Spleen (tissue), 11 donors: ENCODE results near the gene SUPT3H. TPM values are rescaled to one million over a fixed set of nuclear protein-coding genes. Genes with fewer than 3 reads are reported as not detected.
"Not testable (repeated sequence)": the region's sequence is repeated elsewhere in the genome, so short reads cannot be mapped to it uniquely, and the experiment has no call there.

Experiments used
- DNase-seq: peaks from one replicate; pipeline ENCODE4 v3.0.0-alpha.2; 2020
- H3K27ac ChIP-seq, 8 donors: fragments of 200-600 bp; sonication (generic) in 7 of 8; 1 replicate in 4 of 8; 2 replicates in 4 of 8; pipeline versions ENCODE4 v1.5.0 to v1.8.0; 2016 to 2021; ENCODE audit warnings: inconsistent platforms in 4 of 8, mild to moderate bottlenecking in 4 of 8, moderate library complexity in 1 of 8
- H3K27me3 ChIP-seq, 7 donors: fragments of 200-600 bp; sonication (generic) in 6 of 7; replicated peaks in 1 of 7; 1 replicate in 4 of 7; 2 replicates in 3 of 7; pipeline versions ENCODE4 v1.5.0 to v1.8.0; 2016 to 2021; ENCODE audit warnings: inconsistent platforms in 3 of 7, mild to moderate bottlenecking in 1 of 7
- H3K36me3 ChIP-seq, 6 donors: fragments of 200-600 bp; sonication (generic) in 5 of 6; 1 replicate in 4 of 6; 2 replicates in 2 of 6; pipeline versions ENCODE4 v1.5.0 to v1.8.0; 2016 to 2021; ENCODE audit warnings: inconsistent platforms in 2 of 6
- H3K4me1 ChIP-seq, 6 donors: fragments of 200-600 bp; sonication (generic) in 5 of 6; 1 replicate in 3 of 6; 2 replicates in 3 of 6; pipeline versions ENCODE4 v1.5.0 to v1.8.0; 2016 to 2021; ENCODE audit warnings: inconsistent platforms in 3 of 6
- H3K4me3 ChIP-seq, 8 donors: fragments of 200-600 bp; sonication (generic) in 7 of 8; 1 replicate in 4 of 8; 2 replicates in 4 of 8; pipeline versions ENCODE4 v1.5.0 to v1.8.0; 2016 to 2021; ENCODE audit warnings: inconsistent platforms in 4 of 8, mild to moderate bottlenecking in 4 of 8, moderate library complexity in 2 of 8
- H3K9me3 ChIP-seq, 8 donors: fragments of 200-600 bp; sonication (generic) in 7 of 8; 1 replicate in 4 of 8; 2 replicates in 4 of 8; pipeline versions ENCODE4 v1.5.0 to v1.8.0; 2016 to 2021; ENCODE audit warnings: inconsistent platforms in 4 of 8
- POLR2A ChIP-seq, 3 donors: fragments of 450-650 bp; IDR thresholded peaks; one replicate each; pipeline ENCODE4 v1.5.1; 2017; ENCODE audit warnings: antibody characterized with exemption in 3 of 3, mild to moderate bottlenecking in 1 of 3
- POLR2AphosphoS5 ChIP-seq, 3 donors: sonication (generic); formaldehyde crosslinking; IDR thresholded peaks; one replicate each; pipeline ENCODE4 v1.5.1; 2017; ENCODE audit warnings: antibody characterized with exemption in 3 of 3
- WGBS, 5 donors: extraction: QIAGEN DNeasy Blood & Tissue Kit in 3 of 5; methylation state at CpG; one replicate each; pipeline versions ENCODE4 v1.1.5 to v1.1.7; 2013 to 2018; 5-methylcytosine and 5-hydroxymethylcytosine counted together
- intact Hi-C: fragments of 100-400 bp; cut with DNase I; formaldehyde crosslinking; loops from one replicate; pipeline ENCODE4 v1.15.0; 2023; ENCODE audit warnings: low total_unique reads
- polyA plus RNA-seq, 3 donors: library from polyadenylated mRNA; stranded (reverse); fragments of 200-250 nt; gene quantifications; one replicate each; pipeline ENCODE4 v1.2.1, GENCODE V29; 2013
- total RNA-seq, 7 donors: library from RNA; depleted of rRNA in 3 of 7; stranded (reverse); fragments of >200 nt in 3 of 7; fragmentation: NEBNext Ultra II Directional in 4 of 7; extraction: Animal tissue kit (Norgen Biotek cat#: 25700) in 4 of 7; gene quantifications; one replicate each; pipeline versions ENCODE4 v1.1.0 to v1.2.1, GENCODE V29; 2016 to 2021
- TF ChIP-seq, protein P1 (sequence below), 11 experiments: fragments of 200-600 bp in 7 of 11; fragments of 450-650 bp in 4 of 11; sonication (generic) in 4 of 11; IDR thresholded peaks in 8 of 11; conservative IDR thresholded peaks in 3 of 11; 1 replicate in 7 of 11; 2 replicates in 4 of 11; pipeline versions ENCODE4 v1.4.0 to v1.8.0; 2016 to 2021; ENCODE audit warnings: antibody characterized with exemption in 11 of 11, inconsistent platforms in 4 of 11, mild to moderate bottlenecking in 1 of 11
- donor health status: healthy with polysubstance abuse.
- donor health status: DM: no; HTN: no; CAD: no; lungs with moderate emphysema.
- donor health status: DM: no; HTN: no; CAD: no.
- donor health status: Bipolar disorder and iron deficiency.
- donor health status: healthy.
- donor health status: DM: no; HTN: no; CAD: no.
- donor health status: DM: yes; HTN: yes; CAD: no.

The SUPT3H gene
- total and polyA plus RNA-seq, 10 donors, result 3.1 to 16.8 (median 6.2) TPM

DNA sequence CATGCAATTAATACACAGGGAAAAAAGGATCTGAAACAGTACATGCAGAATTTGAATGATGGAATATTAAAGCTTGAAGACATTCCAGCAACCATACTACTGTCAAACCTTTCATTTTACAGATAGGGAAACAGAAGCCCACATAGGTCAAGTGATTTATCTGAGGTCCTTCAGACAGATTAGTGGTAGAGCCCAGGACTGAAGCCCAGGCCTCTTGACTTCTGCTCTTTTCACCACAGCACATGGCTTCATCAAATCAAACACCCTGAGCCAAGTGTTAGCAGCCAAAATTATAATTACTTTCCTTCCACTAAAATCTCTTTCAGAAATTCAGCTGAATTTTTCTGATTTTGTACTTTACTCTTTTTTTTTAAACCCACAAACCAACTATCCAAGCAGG is 485.2 kb downstream of the SUPT3H start:
- Histone ChIP-seq H3K9me3 (peaks cover 0 to 10% (median 3%) of the 10 kb centered on the region in 8 donors), H3K4me1 (no peaks in the 10 kb centered on the region), H3K4me3 (no peak overlapping the region), H3K36me3 (no peaks in the 10 kb centered on the region), H3K27ac (no peak overlapping the region), H3K27me3 (no peaks in the 10 kb centered on the region)
- intact Hi-C loops, result no loop called here
- DNase-seq, result no peak
- TF ChIP-seq POLR2AphosphoS5 (IDR thresholded peaks at IDR 0.05) (no peak), POLR2A (IDR thresholded peaks at IDR 0.05) (no peak)
- TF ChIP-seq, protein P1, sequence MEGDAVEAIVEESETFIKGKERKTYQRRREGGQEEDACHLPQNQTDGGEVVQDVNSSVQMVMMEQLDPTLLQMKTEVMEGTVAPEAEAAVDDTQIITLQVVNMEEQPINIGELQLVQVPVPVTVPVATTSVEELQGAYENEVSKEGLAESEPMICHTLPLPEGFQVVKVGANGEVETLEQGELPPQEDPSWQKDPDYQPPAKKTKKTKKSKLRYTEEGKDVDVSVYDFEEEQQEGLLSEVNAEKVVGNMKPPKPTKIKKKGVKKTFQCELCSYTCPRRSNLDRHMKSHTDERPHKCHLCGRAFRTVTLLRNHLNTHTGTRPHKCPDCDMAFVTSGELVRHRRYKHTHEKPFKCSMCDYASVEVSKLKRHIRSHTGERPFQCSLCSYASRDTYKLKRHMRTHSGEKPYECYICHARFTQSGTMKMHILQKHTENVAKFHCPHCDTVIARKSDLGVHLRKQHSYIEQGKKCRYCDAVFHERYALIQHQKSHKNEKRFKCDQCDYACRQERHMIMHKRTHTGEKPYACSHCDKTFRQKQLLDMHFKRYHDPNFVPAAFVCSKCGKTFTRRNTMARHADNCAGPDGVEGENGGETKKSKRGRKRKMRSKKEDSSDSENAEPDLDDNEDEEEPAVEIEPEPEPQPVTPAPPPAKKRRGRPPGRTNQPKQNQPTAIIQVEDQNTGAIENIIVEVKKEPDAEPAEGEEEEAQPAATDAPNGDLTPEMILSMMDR (IDR thresholded peaks at IDR 0.05 in 8 of 11, conservative IDR thresholded peaks at IDR 0.05 in 3 of 11), result no peak

DNA sequence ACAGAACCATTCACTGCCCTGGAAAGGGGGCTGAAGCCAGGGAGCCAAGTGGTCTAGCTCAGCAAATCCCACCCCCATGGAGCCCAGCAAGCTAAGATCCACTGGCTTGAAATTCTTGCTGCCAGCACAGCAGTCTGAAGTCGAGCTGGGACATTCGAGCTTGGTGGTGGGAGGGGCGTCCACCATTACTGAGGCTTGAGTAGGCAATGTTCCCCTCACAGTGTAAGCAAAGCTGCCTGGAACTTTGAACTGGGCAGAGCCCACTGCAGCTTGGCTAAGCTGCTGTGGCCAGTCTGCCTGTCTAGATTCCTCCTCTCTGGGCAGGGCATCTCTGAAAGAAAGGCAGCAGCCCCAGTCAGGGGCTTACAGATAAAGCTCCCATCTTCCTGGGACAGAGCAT is 498.7 kb downstream of the SUPT3H start:
- H3K4me1 ChIP-seq, intact Hi-C loops, DNase-seq, H3K36me3 ChIP-seq, H3K27me3 ChIP-seq, H3K27ac ChIP-seq, H3K4me3 ChIP-seq: not testable (repeated sequence)
- WGBS, 5 donors, result 90 to 92% (median 92%) methylated on average over 3 of the region's 3 CpGs; no CpG with 5 or more reads in 1 of the 5 donors
- peaks cover 0 to 23% (median 6%) of the 10 kb centered on the region in 8 donors for H3K9me3 ChIP-seq

DNA sequence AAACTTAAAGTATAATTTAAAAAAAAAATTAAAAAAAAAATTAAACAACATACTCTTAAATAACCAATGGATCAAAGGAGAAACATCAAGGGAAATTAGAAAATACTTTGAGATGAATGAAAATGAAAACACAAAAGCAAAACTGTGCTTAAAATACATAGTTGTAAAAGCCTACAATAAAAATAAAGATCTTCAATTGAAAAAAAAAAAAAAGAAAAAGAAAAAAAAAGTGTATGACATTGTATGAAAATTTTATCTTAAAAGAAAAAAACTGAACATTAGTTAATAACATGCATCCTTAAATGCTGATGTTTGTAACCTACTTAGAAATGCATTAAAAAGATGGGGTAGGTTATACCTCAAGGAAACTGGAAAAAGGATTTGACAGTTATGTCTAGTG is 501.1 kb downstream of the SUPT3H start:
- H3K36me3 ChIP-seq, H3K9me3 ChIP-seq, DNase-seq, H3K4me1 ChIP-seq, intact Hi-C loops, H3K27me3 ChIP-seq, H3K27ac ChIP-seq, H3K4me3 ChIP-seq: not testable (repeated sequence)

DNA sequence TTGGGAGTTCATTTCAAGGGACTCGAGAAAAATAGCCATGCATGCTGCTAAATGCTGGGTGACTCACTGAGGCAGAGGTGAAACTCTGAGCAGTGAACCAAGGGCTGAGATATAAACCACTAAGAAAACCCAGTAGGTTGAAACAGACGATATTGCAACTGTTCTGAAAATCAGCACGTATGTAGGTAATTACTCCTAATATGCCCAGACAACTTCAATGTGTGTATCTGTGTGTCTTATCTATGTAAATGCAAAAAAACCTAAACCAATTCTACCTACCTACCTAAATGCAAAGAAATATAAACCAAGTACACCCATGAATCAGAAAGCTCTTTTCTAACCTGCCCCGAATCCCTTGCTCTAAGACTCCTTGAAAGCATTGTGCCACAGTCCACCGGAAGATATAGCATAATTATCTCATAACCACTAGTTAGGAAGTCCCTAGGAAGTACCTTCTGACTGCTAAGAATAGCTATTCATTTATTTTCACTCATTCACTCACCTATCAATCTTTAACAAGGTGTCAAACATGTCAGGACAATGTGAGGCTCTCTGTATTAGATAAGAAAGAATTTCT is 508.3 kb downstream of the SUPT3H start:
- Histone ChIP-seq H3K9me3 (peaks cover 0 to 15% (median 14%) of the 10 kb centered on the region in 8 donors), H3K27me3 (no peaks in the 10 kb centered on the region), H3K27ac (no peak overlapping the region), H3K36me3 (peaks cover 0 to 10% (median 0%) of the 10 kb centered on the region in 6 donors), H3K4me1 (no peaks in the 10 kb centered on the region), H3K4me3 (no peak overlapping the region)
- intact Hi-C loops, result no loop called here
- DNase-seq, result no peak
- WGBS, 5 donors, result 65 to 80% (median 76%) methylated on average over 5 of the region's 5 CpGs
- TF ChIP-seq POLR2A (IDR thresholded peaks at IDR 0.05), result no peak
- TF ChIP-seq, protein P1 (IDR thresholded peaks at IDR 0.05 in 8 of 11, conservative IDR thresholded peaks at IDR 0.05 in 3 of 11), result no peak
- no peak for TF ChIP-seq POLR2AphosphoS5 (IDR thresholded peaks at IDR 0.05)

DNA sequence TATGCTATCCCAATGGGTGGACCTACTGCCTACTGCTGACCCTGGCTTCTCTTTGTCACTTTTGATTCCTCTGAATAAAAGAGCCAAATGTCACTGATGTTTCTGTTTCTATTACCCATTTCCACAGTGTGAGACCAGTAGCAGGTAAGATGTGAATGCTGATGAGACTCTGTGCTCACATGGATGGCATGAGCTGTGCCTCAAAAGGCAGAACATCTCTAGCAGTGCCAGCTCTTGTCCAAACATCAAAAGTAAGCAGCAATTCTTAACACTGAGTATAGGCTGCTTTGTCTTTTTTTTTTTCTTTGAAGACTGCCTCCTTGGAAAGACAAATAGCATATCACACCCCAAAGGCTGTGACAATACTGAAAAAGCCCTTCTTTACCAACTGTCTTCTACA is 508.8 kb downstream of the SUPT3H start:
- no peak overlapping the region for H3K27ac ChIP-seq
- no peaks in the 10 kb centered on the region for H3K27me3 ChIP-seq
- no peak overlapping the region for H3K4me3 ChIP-seq
- TF ChIP-seq POLR2A (IDR thresholded peaks at IDR 0.05) (no peak), POLR2AphosphoS5 (IDR thresholded peaks at IDR 0.05) (no peak)
- TF ChIP-seq, protein P1 (IDR thresholded peaks at IDR 0.05 in 8 of 11, conservative IDR thresholded peaks at IDR 0.05 in 3 of 11), result no peak
- peaks cover 0 to 10% (median 0%) of the 10 kb centered on the region in 6 donors for H3K36me3 ChIP-seq
- H3K4me1 ChIP-seq, result no peaks in the 10 kb centered on the region
- intact Hi-C loops, result no loop called here
- peaks cover 0 to 19% (median 14%) of the 10 kb centered on the region in 8 donors for H3K9me3 ChIP-seq
- DNase-seq, result no peak
